ELR (cell line): ENCODE measurements around the gene CTSF.
A peak's percentile ranks its signal among the peaks of the same experiment; 100 is the strongest.
"Not testable (repeated sequence)": the region's sequence is repeated elsewhere in the genome, so short reads cannot be mapped to it uniquely, and the experiment has no call there.

Experiments used
- DNase-seq: peaks from one replicate; pipeline ENCODE4 v3.0.0-alpha.2; 2015; ENCODE audit warnings: low read depth

CTSF gene

GRCh38 chr11:66559142-66559865 lies 9.1 kb downstream of the CTSF start:
- DNase-seq, result no peak

GRCh38 chr11:66557733-66558326 lies 10.6 kb downstream of the CTSF start:
- no peak for DNase-seq

- DNase-seq, result no peak
These were observed 12.3 kb downstream of the CTSF start for GRCh38 chr11:66556086-66556485.

DNA sequence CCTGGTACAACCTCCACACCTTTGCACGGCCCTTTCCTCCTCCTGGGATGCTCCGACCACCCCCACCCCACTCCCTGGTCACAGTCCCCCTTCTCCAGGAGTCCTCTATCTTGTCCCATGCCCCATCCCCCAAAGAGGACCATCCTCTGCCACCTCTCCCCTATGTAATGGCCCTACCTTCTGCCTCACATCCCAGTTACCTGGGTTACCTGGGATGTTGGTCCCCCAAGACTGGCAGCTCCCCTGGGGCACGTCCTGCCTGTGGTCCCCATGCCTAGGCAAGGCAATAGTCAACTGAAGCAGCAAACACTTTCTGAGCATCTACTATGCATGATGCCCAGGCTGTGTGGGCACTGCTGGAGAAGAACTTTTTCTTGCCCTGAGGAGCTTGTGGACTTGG lies 13.0 kb downstream of the CTSF start:
- DNase-seq, result no peak

DNA sequence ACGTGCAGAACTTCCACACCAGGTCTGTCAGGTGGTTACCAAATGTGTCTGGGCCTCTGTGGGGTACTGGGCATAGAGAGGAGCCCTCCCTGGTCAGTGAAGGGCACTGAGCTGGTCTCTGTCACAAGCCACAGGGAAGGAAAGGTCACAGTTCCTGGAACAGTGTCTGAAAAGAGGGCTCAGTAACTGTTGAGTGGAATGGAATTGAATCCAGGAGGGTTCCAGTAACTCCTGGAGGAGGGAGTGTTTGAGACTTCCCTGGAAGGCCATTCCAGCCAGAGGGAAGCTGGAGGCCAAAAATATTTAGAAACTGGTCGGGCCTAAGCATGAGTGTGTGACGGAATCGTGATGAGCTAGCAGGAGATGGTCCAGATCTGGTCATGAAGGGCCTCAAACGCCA lies 13.8 kb downstream of the CTSF start:
- no peak for DNase-seq

- no peak for DNase-seq
These were observed 17.5 kb downstream of the CTSF start for GRCh38 chr11:66550887-66551286.

DNA sequence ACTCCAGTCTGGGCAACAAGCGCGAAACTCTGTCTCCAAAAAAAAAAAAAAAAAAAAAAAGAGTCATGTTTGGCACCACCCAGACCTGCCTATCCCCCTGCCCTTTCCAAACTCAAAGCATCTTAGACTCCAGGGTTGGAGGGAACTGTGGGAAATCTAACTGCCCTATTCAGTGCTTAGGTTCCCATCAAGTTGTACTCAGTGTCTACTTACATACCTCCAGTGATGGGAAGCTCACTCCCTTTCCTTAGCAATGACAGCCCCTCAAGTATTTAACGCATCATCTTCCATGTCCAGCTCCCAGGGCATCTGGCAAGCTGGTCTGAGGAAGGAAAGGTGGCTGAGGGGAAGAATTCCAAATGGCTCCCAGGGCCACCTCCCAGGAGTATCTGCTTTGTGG lies 18.7 kb downstream of the CTSF start:
- no peak for DNase-seq

DNA sequence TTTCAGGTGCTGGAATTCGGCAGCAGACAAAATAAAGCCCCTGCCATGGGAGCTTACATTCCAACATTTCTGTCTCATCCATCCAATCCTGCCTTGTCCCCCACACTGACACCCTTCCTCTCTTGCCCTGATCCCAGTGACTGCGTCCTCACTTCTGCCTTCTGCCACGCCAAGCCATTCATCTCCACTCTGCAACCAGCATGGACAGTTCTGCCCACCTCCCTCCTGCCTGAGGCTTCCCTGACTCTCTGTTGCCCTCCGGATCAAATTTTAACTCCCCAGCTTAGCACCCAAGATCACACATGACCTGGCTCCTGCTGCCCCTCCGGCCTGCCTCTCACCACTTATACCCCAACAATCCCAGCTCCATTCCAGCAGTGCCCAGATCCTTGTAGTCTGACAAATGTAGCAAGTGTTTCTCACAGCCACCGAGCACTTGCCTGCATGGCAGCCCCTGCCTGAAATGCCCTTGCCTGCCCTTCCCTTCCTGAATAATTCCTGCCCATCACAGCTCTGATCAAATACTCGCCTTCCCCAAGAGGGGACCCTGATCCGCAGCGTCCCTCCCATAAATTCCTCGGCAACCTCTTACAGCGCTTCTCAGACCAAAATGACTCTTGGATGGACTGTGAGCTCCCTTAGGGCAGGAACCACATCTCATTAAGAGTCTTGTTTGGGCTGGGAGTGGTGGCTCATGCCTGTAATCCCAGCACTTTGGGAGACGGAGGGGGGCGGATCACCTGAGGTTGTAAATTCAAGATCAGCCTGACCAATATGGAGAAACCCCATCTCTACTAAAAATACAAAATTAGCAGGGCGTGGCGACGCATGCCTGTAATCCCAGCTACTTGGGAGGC lies 19.4 kb downstream of the CTSF start:
- no peak for DNase-seq

- no peak for DNase-seq
These were observed 20.4 kb downstream of the CTSF start for GRCh38 chr11:66548041-66548440.

DNA sequence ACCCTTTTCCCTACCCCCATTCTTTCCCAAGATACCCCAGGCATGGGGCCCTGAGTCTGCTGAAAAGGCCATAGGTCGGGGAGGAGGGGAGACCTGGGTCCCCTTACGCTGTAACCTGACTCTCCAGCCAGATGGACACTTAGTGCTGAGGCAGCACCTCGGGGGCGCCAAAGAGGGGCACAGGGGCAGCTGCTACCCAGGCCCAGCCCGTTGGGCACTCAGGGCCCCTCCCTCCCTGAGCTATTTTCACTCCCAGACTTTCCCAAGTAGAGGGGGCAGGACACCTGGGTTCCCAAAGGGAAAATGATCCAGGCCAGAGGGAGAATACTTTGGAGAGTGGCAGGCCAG lies 20.8 kb downstream of the CTSF start:
- no peak for DNase-seq

GRCh38 chr11:66546966-66547661 lies 21.3 kb downstream of the CTSF start:
- no peak for DNase-seq

DNA sequence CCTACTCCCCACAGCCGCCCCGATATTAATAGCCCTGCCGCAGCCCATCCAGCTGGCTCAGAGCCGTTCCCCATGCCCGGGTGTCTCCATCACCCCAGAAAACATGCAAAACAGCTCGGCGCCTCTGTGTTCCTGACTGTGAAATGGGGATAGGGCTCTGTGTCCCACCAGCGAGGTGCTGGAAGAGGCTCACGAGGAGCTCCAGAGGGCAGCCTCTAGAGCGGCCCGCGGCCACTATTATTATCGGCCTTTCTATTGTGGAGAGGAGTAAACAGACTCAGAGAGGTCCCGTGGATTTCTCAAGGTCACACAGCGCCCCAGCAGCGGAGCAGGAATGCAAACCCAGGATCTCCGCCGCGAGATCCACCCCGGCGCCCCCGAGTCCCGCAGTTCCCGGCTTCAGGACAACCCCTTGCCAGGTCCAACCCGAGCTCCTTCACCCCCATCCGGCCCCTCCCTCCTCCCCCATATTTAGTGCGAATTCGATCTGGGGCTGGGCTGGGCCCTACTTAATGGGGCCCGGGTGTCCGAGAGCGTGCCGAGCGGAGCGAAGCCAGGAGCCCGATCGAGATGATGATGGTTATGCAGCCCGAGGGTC lies 21.9 kb downstream of the CTSF start, which contains the start of gene ACTN3:
TSS of gene ACTN3 (plus strand) at position 536 of the 598 bp plus-strand sequence. CDS start at position 571, 35 bp downstream.
- DNase-seq, result peak; percentile 21

DNA sequence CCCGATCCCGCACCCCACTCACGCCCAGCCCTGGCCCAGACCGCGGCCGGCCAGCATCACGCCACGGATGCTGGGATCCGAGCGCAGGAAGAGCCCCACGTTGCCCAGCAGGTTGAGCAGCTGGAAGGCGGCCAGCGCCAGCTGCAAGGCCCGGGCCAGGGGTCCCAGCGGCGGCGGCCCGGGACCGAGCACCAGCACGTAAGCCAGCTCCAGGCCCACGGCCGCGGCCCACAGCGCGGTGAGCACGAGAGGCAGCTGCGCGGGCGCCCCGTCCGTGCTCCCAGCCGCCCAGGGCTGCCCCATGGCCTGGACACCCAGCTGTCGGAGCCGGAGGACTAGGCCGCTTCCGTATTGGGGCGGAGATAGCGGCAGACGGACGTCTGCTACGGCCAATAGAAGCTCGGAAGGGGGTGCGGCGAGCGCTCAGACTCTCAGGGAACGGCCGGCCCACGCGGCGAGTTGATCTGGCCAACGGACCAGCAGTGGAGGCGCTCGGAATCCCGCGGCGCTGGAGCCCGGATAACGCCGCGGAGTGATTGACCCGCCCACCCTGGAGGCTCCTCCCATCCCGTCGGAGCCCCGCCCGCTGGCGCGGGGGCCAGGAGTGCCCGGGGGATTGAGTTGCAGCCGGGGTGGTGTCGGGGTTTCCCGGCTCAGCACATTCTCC lies 22.6 kb downstream of the CTSF start, which contains the start of gene ZDHHC24:
TSS of gene ZDHHC24 (minus strand) at position 348 of the 667 bp plus-strand sequence. CDS start at position 303, 45 bp downstream.
- peak; percentile 97 for DNase-seq

GRCh38 chr11:66544952-66545351 lies 23.5 kb downstream of the CTSF start:
- not testable (repeated sequence) for DNase-seq

DNA sequence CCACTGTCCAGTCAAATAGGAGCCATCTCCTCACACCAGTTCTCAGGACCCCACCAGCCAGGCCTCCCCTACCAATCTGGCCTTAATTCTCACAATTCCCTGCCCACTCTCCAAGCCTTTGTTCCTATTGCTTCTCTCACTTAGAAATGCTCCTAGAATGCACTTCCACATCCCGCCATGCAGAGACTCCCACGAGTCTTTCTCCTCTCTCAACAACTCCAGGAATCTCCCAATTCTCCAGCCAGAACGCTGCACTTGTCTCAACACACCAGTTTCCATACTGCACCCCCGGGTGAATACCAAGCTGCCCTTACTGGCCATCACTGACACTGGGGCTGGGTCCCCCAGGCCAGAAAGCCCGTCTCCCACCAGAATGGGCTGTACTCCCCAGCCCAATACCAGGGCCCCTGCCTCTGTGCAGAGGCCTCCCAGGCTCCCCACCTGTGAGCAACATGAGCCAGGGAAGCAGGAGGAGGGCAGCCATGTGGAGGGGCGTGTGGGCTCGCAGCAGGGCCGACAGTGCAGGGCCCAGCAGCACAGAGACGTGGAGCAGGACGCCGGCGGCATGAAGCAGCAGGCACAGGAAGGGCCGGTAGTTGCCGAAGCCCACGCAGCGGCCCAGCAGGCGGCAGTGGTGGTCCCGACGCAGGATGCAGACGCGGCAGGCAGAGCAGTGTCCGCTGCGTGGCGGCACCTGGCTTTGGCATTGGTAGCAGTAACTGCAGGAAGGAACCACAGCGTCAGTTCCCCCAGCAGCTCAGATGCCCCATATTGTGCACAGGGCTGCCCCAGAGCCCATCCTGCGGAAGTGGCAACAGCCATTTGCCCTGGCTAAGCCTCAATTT lies 24.9 kb downstream of the CTSF start:
- DNase-seq, result peak; percentile 55

- DNase-seq, result peak; percentile 41
These were observed 26.0 kb downstream of the CTSF start for GRCh38 chr11:66542362-66542761.

DNA sequence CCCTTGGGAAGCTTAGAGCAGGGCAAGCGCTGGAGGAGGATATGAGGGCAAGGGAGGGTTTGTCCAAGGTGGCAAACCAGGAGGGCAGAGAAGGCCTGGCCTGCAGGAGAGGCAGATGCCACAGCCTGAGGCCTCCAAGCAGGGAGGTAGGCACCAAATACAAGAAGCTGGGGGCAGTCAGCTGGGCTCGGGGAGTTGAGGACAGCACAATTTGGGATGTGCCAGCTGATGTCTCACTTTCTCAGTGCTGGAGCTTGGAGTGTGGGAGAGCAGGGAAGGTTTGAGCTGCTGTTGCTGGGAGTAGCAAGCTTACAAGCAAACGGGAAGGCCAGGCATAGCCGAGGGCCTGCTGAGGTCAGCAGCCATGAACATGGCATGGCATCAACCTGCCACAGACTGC lies 26.5 kb downstream of the CTSF start:
- DNase-seq, result no peak

DNA sequence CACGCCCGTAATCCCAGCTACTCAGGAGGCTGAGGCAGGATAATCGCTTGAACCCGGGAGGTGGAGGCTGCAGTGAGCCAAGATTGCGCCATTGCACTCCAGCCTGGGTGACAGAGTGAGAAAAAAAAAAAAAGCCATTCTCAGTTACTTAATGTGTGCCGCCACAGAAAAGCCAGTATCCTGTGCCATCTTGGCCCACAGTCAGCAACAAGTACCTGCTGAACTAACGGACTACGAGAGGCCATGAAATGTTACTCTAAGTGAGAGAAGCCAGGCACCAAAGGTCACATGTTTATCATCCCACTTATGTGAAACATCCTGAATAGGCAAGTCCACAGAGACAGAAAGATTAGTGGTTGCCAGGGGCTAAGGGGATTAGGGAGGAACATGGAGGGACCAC lies 27.8 kb downstream of the CTSF start:
- not testable (repeated sequence) for DNase-seq

- DNase-seq, result no peak
These were observed 28.6 kb downstream of the CTSF start for GRCh38 chr11:66539870-66540213.

DNA sequence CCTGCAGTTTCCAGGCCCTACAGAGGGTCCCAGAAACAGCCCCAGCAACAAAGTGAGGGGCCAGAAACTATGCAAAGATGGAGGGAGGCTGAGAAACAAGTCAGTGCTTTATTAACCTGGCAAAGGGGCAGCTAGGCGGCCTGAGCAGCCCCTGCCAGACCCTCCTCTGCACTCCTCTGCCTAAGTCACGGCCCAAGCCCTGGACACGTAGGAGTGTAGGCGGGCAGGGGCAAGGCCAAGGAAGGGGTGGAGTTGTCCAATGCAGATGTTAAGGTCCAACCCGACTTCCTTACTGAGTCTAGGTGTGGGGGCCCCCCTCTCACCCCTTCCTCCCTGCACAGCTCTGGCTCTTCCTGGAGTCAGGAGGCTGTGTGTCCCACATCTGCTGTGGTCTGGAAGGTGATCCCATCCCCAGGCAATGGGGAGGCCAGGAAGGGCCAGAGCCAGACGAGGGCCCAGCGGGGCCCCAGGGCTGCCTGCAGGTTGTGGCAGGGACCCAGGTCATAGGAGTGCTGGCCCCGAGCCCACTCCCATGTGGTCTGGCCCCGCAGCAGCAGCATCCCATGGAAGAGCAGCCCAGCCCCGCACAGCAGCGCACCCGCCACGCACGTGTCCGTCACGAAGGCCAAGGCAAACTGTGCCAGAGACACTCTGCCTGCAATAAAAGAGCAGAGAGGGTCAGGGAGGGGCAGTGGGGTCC lies 29.1 kb downstream of the CTSF start:
- DNase-seq, result no peak
